MM.1S (cell line): ENCODE results near the gene TPSD1.
"Not testable (repeated sequence)": the region's sequence is repeated elsewhere in the genome, so short reads cannot be mapped to it uniquely, and the experiment has no call there.

Experiments used
- CTCF ChIP-seq: fragments of 300-600 bp; sonication (generic); IDR thresholded peaks from 2 replicates; pipeline ENCODE4 v1.5.1; 2016; ENCODE audit warnings: antibody characterized with exemption, low read length, mixed read lengths
- EZH2phosphoT487 ChIP-seq: fragments of 300-600 bp; sonication (generic); IDR thresholded peaks from 2 replicates; pipeline ENCODE4 v1.6.1; 2018; ENCODE audit warnings: antibody characterized with exemption, low read length

- not testable (repeated sequence) for TF ChIP-seq CTCF, EZH2phosphoT487
Observed at GRCh38 chr16:1243907-1244850, 11.7 kb upstream of the TPSD1 start.
